ENCODE results near the gene FNIP2.

FNIP2 gene

DNA sequence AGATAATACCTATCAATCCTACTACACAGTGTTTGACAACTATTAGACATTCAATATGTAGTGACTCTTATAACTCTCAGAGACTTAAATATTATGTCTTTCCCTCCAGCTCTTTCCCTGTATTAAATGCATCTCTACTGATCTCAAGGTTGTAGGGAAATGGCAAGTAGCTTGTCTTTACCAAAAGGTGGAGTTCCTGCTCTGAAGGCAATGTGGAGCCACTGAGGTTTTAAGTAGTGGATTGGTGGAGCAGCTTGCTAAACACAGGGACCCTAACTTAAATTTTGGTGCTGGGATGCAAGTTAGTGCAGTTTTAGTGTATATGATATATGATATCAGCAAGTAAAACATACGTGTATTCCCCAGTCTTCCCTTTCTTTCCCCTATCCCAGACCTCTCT is 13.1 kb downstream of the FNIP2 start:
- ChIA-PET POLR2A (no interaction called here), CTCF (interaction anchor here (0.7 to 1.9 kb wide), 4 partner anchors 15 to 30 kb away, joined by 3 to 6 read pairs (median 4); no protein-coding TSS in a partner anchor)
- TF ChIP-seq, protein P1, sequence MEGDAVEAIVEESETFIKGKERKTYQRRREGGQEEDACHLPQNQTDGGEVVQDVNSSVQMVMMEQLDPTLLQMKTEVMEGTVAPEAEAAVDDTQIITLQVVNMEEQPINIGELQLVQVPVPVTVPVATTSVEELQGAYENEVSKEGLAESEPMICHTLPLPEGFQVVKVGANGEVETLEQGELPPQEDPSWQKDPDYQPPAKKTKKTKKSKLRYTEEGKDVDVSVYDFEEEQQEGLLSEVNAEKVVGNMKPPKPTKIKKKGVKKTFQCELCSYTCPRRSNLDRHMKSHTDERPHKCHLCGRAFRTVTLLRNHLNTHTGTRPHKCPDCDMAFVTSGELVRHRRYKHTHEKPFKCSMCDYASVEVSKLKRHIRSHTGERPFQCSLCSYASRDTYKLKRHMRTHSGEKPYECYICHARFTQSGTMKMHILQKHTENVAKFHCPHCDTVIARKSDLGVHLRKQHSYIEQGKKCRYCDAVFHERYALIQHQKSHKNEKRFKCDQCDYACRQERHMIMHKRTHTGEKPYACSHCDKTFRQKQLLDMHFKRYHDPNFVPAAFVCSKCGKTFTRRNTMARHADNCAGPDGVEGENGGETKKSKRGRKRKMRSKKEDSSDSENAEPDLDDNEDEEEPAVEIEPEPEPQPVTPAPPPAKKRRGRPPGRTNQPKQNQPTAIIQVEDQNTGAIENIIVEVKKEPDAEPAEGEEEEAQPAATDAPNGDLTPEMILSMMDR (IDR thresholded peaks at IDR 0.05; ENCODE audit: control extremely low read depth, extremely low read depth, low read depth, missing control alignments), result no peak
- no peak for DNase-seq (ENCODE audit: extremely low spot score)

DNA sequence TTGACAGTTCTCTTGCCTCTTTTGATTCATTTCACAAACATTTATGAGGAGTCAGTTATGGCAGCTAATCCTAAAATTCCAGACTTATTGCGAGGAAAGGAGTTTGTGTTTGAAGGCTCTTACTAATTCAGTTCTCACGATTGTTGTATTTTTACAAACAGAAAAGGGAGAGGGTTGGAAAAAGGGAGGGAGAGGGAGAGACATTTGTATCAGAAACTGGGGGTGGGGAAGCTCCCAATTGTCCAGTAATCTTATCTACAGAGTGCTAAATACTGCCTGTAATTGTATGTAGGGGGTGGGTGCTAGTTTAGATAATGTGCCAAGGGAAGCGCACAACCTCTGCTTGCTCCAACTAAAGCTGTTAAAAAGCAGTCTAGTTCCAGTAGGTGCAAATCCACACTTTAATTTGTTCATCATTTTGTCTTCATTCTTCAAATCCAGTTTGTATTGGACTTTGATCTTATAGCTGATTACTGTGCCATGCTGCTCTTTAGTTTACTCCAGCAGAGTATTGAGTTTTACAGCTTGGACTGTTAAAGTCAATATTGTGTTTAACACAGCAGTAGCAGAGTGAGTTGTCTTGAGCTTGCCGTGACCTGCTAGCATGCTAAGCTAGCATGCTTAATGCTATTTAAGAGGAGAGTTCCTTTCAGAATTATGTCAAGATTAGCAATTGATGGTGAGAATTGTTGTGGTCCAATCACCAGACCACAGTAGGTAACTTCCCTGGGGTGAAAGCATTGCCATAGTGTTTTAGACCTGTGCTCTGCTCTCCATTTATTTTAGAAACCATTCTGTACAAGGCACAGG is 13.9 kb downstream of the FNIP2 start:
- DNase-seq (ENCODE audit: extremely low spot score), result no peak
- POLR2A ChIA-PET, result no interaction called here
- CTCF ChIA-PET, result interaction anchor here (0.7 to 1.9 kb wide), 4 partner anchors 14 to 29 kb away, joined by 3 to 6 read pairs (median 4); no protein-coding TSS in a partner anchor
- TF ChIP-seq, protein P1 (IDR thresholded peaks at IDR 0.05; ENCODE audit: control extremely low read depth, extremely low read depth, low read depth, missing control alignments), result no peak

DNA sequence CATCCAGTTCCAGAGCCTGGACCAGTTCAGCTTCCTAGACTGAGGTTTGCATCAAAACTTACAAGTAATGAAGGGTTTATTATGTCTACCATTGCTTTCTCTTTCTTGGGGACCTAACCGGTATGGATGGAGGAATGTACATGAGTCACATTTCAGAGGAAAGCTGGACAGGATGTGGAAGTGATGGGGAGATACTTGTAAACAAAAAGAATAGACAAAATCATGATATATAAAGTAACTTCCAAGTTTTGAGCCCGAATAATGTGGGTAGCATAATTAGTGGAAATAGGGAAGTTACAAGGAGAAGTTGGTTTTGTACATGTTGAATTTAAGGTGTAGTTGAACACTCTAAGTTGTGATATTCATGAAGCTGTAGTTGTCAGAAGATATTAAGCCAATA is 15.0 kb downstream of the FNIP2 start:
- CTCF ChIA-PET, result no interaction called here
- no peak for DNase-seq (ENCODE audit: extremely low spot score)
- TF ChIP-seq, protein P1 (IDR thresholded peaks at IDR 0.05; ENCODE audit: control extremely low read depth, extremely low read depth, low read depth, missing control alignments), result no peak
- POLR2A ChIA-PET, result no interaction called here

DNA sequence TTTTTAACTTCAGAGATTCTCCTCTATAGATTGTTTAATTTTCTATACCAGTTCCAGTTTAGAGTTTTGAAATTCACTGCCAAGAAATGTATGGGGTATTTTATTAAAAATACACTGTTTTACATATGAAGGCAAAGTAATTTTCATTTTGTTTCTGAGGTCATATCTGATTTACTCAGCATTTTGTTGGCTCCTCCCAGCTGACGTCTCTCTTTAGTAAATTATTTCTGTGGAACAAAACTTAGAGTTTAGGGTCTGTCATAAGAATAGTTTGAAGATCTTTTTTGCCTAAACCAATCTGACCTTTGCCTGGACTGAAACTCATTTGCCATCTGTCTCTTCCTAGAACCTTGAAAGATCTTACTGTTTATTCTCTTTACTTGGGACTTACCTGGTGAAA is 16.9 kb downstream of the FNIP2 start:
- ChIA-PET POLR2A (no interaction called here), CTCF (no interaction called here)
- TF ChIP-seq, protein P1 (IDR thresholded peaks at IDR 0.05; ENCODE audit: control extremely low read depth, extremely low read depth, low read depth, missing control alignments), result no peak
- no peak for DNase-seq (ENCODE audit: extremely low spot score)

DNA sequence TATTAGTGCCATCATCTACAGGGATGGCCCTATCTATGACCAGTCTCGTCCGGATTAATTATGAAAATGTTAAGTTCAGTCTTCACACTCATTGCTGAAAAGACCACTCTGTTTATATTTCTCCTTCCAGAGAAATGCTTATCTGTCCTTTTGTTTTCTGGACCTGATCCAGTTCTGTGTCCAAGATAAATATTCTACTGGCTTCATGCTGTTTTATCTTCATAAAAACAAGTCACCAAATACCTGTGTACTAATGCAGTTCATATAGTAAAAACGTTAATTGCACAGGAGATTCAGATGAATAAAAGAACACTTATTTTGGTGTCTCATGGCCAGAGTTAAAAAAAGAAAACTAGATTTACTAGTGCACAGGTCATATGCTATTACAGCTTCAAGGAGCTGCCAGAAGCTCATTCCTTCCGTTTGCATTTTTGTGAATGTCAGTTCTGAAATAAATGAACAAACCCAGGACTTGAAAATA is 17.3 kb downstream of the FNIP2 start:
- DNase-seq (ENCODE audit: extremely low spot score), result no peak
- TF ChIP-seq, protein P1 (IDR thresholded peaks at IDR 0.05; ENCODE audit: control extremely low read depth, extremely low read depth, low read depth, missing control alignments), result no peak
- CTCF ChIA-PET, result interaction anchor here (1.3 kb wide), 1 partner anchor 21 kb away, joined by 3 read pairs; no protein-coding TSS in a partner anchor
- POLR2A ChIA-PET, result no interaction called here

DNA sequence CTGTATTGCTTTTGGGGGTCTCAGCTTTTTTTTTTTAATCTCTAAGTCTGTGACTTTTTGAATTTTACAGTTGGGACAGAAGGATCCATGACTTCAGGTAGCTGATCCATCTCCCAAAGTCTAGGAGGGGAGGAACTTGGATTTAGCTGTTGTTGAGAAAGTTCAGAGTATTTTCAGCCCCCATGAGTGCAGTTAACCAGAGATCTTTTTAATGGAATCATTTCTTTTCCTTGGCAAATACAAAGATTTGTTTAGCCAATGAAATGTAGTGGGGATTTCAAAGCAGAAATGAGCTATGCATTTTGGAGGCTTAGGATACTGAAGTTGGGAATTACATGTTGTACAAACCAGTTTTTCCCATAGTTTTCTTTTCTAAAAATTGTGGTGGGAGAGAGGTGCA is 18.1 kb downstream of the FNIP2 start:
- POLR2A ChIA-PET, result no interaction called here
- DNase-seq (ENCODE audit: extremely low spot score), result no peak
- TF ChIP-seq, protein P1 (IDR thresholded peaks at IDR 0.05; ENCODE audit: control extremely low read depth, extremely low read depth, low read depth, missing control alignments), result no peak
- CTCF ChIA-PET, result interaction anchor here (0.9 to 1.3 kb wide), 3 partner anchors 12 to 63 kb away, joined by 3 read pairs; no protein-coding TSS in a partner anchor
